HepG2 (cell line): ENCODE data around the gene FAM174C. TPM values are rescaled to one million over a fixed set of nuclear protein-coding genes. Genes with fewer than 3 reads are reported as not detected.

Source experiments
- CENPT ChIP-seq: sonication (generic); formaldehyde crosslinking; IDR thresholded peaks from 2 replicates; pipeline ENCODE4 v1.8.0; 2022; ENCODE audit warnings: low read depth, mild to moderate bottlenecking, moderate library complexity, missing genetic modification reagents
- CTCF ChIP-seq: sonication (generic); formaldehyde crosslinking; IDR thresholded peaks from 2 replicates; pipeline ENCODE4 v1.5.0; 2020; ENCODE audit warnings: mild to moderate bottlenecking, missing genetic modification reagents, moderate library complexity
- DPF2 ChIP-seq: sonication (generic); formaldehyde crosslinking; IDR thresholded peaks from 2 replicates; pipeline ENCODE4 v1.4.0; 2020; ENCODE audit warnings: mild to moderate bottlenecking, low read depth, missing genetic modification reagents, borderline replicate concordance
- FOXA3 ChIP-seq: IDR thresholded peaks from 2 replicates; pipeline ENCODE4 v1.6.1; 2016; ENCODE audit warnings: missing genetic modification reagents, missing compliant biosample characterization
- GATAD1 ChIP-seq: IDR thresholded peaks from 2 replicates; pipeline ENCODE4 v1.6.1; 2016; ENCODE audit warnings: missing genetic modification reagents, missing compliant biosample characterization
- HNF1B ChIP-seq: sonication (generic); formaldehyde crosslinking; IDR thresholded peaks from 2 replicates; pipeline ENCODE4 v1.5.1; 2020; ENCODE audit warnings: mild to moderate bottlenecking, moderate library complexity, missing genetic modification reagents
- KAT7 ChIP-seq: IDR thresholded peaks from 2 replicates; pipeline ENCODE4 v1.6.1; 2018; ENCODE audit warnings: borderline replicate concordance, missing compliant biosample characterization
- PLSCR1 ChIP-seq: sonication (generic); formaldehyde crosslinking; IDR thresholded peaks from 2 replicates; pipeline ENCODE4 v1.5.0; 2020; ENCODE audit warnings: missing genetic modification reagents, mild to moderate bottlenecking, borderline replicate concordance
- POLR2AphosphoS5 ChIP-seq: IDR thresholded peaks from 2 replicates; pipeline ENCODE4 v1.6.1; 2012; ENCODE audit warnings: low read depth, low read length
- REL ChIP-seq: sonication (generic); formaldehyde crosslinking; conservative IDR thresholded peaks from 2 replicates; pipeline ENCODE4 v1.8.0; 2022; ENCODE audit warnings: mild to moderate bottlenecking, missing genetic modification reagents, moderate library complexity
- SRF ChIP-seq: IDR thresholded peaks from 2 replicates; pipeline ENCODE4 v1.6.1; 2011; ENCODE audit warnings: mild to moderate bottlenecking, low read depth, low read length, moderate library complexity
- ZBTB7A ChIP-seq: sonication (generic); formaldehyde crosslinking; IDR thresholded peaks from 2 replicates; pipeline ENCODE4 v1.8.0; 2022; ENCODE audit warnings: mild to moderate bottlenecking, missing genetic modification reagents
- ZEB1 ChIP-seq: IDR thresholded peaks from 2 replicates; pipeline ENCODE4 v1.6.1; 2012; ENCODE audit warnings: mild to moderate bottlenecking, low read depth, inconsistent platforms; ENCODE audit not compliant: insufficient replicate concordance
- ZNF292 ChIP-seq: sonication (generic); formaldehyde crosslinking; IDR thresholded peaks from 2 replicates; pipeline ENCODE4 v1.8.1; 2022; ENCODE audit warnings: mild to moderate bottlenecking, low read depth, missing genetic modification reagents, borderline replicate concordance
- ZNF329 ChIP-seq: sonication (generic); formaldehyde crosslinking; IDR thresholded peaks from 2 replicates; pipeline ENCODE4 v1.9.0; 2021; ENCODE audit warnings: low read depth, mild to moderate bottlenecking, missing genetic modification reagents
- ZNF468 ChIP-seq: sonication (generic); formaldehyde crosslinking; IDR thresholded peaks from 2 replicates; pipeline ENCODE4 v1.8.0; 2022; ENCODE audit warnings: mild to moderate bottlenecking, moderate library complexity, missing genetic modification reagents
- ZNF563 ChIP-seq: sonication (generic); formaldehyde crosslinking; IDR thresholded peaks from 2 replicates; pipeline ENCODE4 v1.8.0; 2022; ENCODE audit warnings: mild to moderate bottlenecking, moderate library complexity, missing genetic modification reagents
- ZNF615 ChIP-seq: sonication (generic); formaldehyde crosslinking; IDR thresholded peaks from 2 replicates; pipeline ENCODE4 v1.5.0; 2020; ENCODE audit warnings: mild to moderate bottlenecking, missing genetic modification reagents, borderline replicate concordance
- ZNF7 ChIP-seq: IDR thresholded peaks from 2 replicates; pipeline ENCODE4 v1.6.1; 2016; ENCODE audit warnings: missing biosample characterization, missing genetic modification reagents
- ZNF773 ChIP-seq: sonication (generic); formaldehyde crosslinking; IDR thresholded peaks from 2 replicates; pipeline ENCODE4 v1.4.0; 2020; ENCODE audit warnings: missing genetic modification reagents, borderline replicate concordance
- ZNF883 ChIP-seq: sonication (generic); formaldehyde crosslinking; IDR thresholded peaks from 2 replicates; pipeline ENCODE4 v1.5.1; 2020; ENCODE audit warnings: mild to moderate bottlenecking, missing genetic modification reagents; ENCODE audit errors: not compliant biosample characterization
- polyA plus RNA-seq, 8 experiments: library from polyadenylated mRNA; depleted of rRNA in 3 of 8; stranded (reverse) in 7 of 8; unstranded in 1 of 8; fragments of >200 nt; fragmentation: Illumina TruSeq in 4 of 8; extraction: Trizol in 4 of 8; gene quantifications; 2 replicates each; pipeline versions ENCODE4 v1.2.1 to v1.2.3, GENCODE V29; 2011 to 2016; ENCODE audit warnings: low read depth in 4 of 8, missing spikeins in 1 of 8, mixed read lengths in 1 of 8; ENCODE audit not compliant: insufficient read depth in 1 of 8
- total RNA-seq, 5 experiments: library from RNA; depleted of rRNA; stranded (reverse); fragments of >200 nt; fragmentation: Illumina TruSeq; extraction: Trizol; gene quantifications; 2 replicates each; pipeline ENCODE4 v1.2.3, GENCODE V29; 2016; ENCODE audit warnings: low read depth in 1 of 5
- TF ChIP-seq, protein P1 (sequence below): sonication (generic); formaldehyde crosslinking; IDR thresholded peaks from 2 replicates; pipeline ENCODE4 v1.4.0; 2020; ENCODE audit warnings: mild to moderate bottlenecking, missing genetic modification reagents
- TF ChIP-seq, protein P2 (sequence below): sonication (generic); formaldehyde crosslinking; IDR thresholded peaks from 2 replicates; pipeline ENCODE4 v1.5.0; 2020; ENCODE audit warnings: missing genetic modification reagents

Gene FAM174C
- total and polyA plus RNA-seq, 2 of the 13 experiments (the other 11 are each of a cell fraction or from before 2014, with no cell fraction given), result 19.5 to 31.3 TPM

GRCh38 chr19:1304197-1304924 is 29.0 kb downstream of the FAM174C start (continued):
- TF ChIP-seq ZNF329 (CRISPR knock-in tag), result no peak
- TF ChIP-seq, protein P1, sequence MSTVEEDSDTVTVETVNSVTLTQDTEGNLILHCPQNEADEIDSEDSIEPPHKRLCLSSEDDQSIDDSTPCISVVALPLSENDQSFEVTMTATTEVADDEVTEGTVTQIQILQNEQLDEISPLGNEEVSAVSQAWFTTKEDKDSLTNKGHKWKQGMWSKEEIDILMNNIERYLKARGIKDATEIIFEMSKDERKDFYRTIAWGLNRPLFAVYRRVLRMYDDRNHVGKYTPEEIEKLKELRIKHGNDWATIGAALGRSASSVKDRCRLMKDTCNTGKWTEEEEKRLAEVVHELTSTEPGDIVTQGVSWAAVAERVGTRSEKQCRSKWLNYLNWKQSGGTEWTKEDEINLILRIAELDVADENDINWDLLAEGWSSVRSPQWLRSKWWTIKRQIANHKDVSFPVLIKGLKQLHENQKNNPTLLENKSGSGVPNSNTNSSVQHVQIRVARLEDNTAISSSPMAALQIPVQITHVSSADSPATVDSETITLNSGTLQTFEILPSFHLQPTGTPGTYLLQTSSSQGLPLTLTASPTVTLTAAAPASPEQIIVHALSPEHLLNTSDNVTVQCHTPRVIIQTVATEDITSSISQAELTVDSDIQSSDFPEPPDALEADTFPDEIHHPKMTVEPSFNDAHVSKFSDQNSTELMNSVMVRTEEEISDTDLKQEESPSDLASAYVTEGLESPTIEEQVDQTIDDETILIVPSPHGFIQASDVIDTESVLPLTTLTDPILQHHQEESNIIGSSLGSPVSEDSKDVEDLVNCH (CRISPR knock-in tag), result no peak
- TF ChIP-seq HNF1B (CRISPR knock-in tag), result peak; percentile 68
- no peak for TF ChIP-seq KAT7 (CRISPR knock-in tag)
- TF ChIP-seq, protein P2, sequence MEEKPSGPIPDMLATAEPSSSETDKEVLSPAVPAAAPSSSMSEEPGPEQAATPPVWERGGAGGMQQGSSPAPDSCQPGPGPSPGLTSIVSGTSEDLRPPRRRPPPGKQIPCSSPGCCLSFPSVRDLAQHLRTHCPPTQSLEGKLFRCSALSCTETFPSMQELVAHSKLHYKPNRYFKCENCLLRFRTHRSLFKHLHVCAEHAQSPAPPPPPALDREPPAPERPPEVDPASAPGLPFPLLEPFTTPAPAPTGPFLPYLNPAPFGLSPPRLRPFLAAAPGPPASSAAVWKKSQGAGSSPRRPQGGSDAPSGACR (CRISPR knock-in tag), result no peak
- TF ChIP-seq ZNF468 (CRISPR knock-in tag), result no peak
- peak; percentile 82; the same call in 1 of the 2 replicates for TF ChIP-seq ZNF563 (CRISPR knock-in tag)
- no peak for TF ChIP-seq SRF
- TF ChIP-seq CENPT, result 0 out of 2 replicates have a peak, but pooled peaks have one; percentile 29
- peak; percentile 26; the same call in 1 of the 2 replicates for TF ChIP-seq GATAD1 (CRISPR knock-in tag)
- peak; percentile 60; the same call in 1 of the 2 replicates for TF ChIP-seq ZNF292
- no peak for TF ChIP-seq REL (CRISPR knock-in tag)
- peak; percentile 77 for TF ChIP-seq FOXA3
- TF ChIP-seq ZNF883 (CRISPR knock-in tag), result peak; percentile 47
- no peak for TF ChIP-seq DPF2 (CRISPR knock-in tag)
- TF ChIP-seq ZEB1, result peak; percentile 72
- TF ChIP-seq PLSCR1 (CRISPR knock-in tag), result no peak
- 0 out of 2 replicates have a peak, but pooled peaks have one; percentile 9 for TF ChIP-seq CTCF
- TF ChIP-seq ZNF615 (CRISPR knock-in tag), result no peak
- TF ChIP-seq ZNF773 (CRISPR knock-in tag), result no peak
- peak; percentile 49; the same call in 1 of the 2 replicates for TF ChIP-seq POLR2AphosphoS5
- TF ChIP-seq ZBTB7A (CRISPR knock-in tag), result no peak
- no peak for TF ChIP-seq ZNF7 (CRISPR knock-in tag)
